Activated CD4-positive, CD25-positive, alpha-beta regulatory T cell treated with anti-CD3 and anti-CD28 coated beads, Interleukin-2, amount 50 U/mL, for 16 hours (primary cell): Measurements from ENCODE around the gene PNRC1.
"Not testable (repeated sequence)": the region's sequence is repeated elsewhere in the genome, so short reads cannot be mapped to it uniquely, and the experiment has no call there.

Source experiments
- DNase-seq: peaks from one replicate; pipeline ENCODE4 v3.0.0-alpha.2; 2020; ENCODE audit warnings: low read depth, low spot score

The PNRC1 gene

GRCh38 chr6:89080281-89081128, at the start of gene PNRC1:
Gene PNRC1, plus strand, starts transcription at chr6:89080751. Its CDS starts 144 bp downstream, at chr6:89080895.
- DNase-seq, result peak; percentile 100

GRCh38 chr6:89032599-89032998, 48.0 kb upstream of the PNRC1 start:
- DNase-seq, result no peak

DNA sequence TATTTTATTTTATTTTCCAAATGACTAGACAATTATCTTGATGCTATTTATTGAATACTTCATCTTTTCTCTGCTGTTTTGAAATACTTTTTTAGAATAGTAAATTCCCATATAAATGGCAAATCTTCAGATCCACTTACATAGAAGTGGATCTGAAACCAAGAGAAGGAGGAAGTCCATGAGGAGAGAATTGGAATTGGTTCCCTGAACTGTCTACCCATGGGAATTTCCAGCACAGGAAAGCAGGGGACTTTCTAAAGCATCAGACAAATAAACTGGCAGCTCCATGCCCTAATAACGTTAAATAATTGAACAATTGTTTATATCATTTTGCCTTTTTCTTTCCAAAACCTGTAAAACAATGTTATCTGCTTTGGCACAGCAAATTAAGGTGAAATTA, 47.1 kb upstream of the PNRC1 start:
- no peak for DNase-seq

DNA sequence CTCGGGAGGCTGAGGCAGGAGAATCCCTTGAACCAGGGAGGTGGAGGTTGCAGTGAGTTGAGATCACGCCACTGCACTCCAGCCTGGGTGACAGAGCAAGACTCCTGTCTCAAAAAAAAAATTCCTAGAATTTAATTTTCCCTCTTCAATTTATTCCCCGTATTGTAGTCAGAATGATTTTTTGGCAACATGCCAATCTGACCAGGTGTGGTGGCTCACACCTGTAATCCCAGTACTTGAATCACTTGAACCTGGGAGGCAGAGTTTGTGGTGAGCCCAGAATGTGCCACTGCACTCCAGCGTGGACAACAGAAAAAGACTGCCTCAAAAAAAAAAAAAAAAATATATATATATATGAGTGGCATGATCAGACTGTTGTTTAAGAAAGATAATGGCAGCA, 46.4 kb upstream of the PNRC1 start:
- not testable (repeated sequence) for DNase-seq

- DNase-seq, result no peak
These were observed 45.8 kb upstream of the PNRC1 start for GRCh38 chr6:89034586-89035251.

GRCh38 chr6:89035252-89036101, 45.1 kb upstream of the PNRC1 start:
- no peak for DNase-seq

- no peak for DNase-seq
These were observed 43.2 kb upstream of the PNRC1 start for GRCh38 chr6:89037141-89037900.

- not testable (repeated sequence) for DNase-seq
These were observed 42.7 kb upstream of the PNRC1 start for GRCh38 chr6:89037901-89038293.

GRCh38 chr6:89042664-89043063, 37.9 kb upstream of the PNRC1 start:
- DNase-seq, result no peak

DNA sequence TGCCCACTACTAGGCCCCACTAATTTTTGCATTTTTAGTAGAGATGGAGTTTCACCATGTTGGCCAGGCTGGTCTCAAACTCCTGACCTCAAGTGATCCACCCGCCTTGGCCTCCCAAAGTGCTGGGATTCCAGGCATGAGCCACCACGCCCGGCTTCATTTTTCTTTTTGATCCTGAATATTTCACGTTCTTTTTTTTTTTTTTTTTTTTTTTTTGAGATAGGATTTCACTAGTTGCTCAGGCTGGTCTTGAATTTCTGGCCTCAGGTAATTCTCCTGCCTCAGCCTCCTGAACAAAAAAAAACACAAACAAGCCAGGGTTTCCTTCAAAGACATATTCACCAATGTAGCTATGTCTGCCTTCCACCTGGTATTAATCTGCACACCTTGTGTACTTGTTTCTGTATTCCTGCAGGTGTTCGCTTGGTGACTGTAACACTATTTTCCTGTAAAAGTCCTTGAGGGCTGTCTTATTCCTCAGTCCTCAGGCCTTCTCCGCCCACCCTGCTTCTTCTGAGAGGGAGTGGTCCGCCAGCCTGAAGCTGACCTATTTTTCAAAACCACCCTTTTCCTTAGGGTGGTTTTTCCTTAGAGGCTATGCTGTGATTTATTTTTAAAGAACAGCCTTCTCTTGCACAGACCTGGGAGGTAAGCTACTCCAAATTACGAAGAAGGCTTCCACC, 36.1 kb upstream of the PNRC1 start:
- no peak for DNase-seq

- no peak for DNase-seq
These were observed 35.6 kb upstream of the PNRC1 start for GRCh38 chr6:89045011-89045387.

DNA sequence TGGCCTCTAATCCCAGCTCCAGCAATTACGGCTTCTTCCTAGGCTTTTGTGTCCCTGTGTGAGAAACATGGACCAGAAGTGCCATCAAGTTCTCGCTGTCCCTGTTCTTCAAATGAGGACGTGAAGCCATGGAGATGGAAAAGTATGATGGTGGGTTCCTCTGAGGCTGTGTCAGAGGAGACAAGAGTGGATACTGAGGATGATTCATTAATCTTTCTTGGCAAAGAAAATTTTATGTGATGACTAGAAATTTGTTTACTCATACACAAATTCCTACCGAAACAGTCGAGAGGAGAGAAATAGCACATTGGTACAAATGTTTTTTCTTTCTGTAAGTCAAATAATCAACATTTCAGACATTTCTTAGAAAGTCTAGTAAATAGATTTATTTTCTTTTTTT, 35.0 kb upstream of the PNRC1 start:
- no peak for DNase-seq

DNA sequence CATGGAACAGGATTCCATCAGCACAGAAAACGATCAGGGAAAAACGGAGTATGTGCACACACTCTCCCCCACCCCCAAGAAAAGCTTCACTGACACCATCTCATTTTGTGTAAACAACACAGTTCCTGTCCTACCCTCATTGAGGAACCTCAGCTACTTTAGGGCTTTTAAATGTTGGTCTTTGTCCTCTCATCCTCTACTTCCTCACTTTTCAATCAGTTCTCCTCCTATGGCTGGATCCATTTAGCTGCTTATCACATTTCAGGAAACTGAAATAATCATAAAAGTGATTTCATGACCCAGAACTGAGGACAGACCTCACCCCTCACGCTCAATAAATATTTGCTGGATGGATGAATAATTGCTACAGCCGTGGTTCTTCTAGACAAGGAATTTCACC, 33.1 kb upstream of the PNRC1 start:
- DNase-seq, result no peak

- DNase-seq, result no peak
These were observed 32.1 kb upstream of the PNRC1 start for GRCh38 chr6:89048288-89048923.

DNA sequence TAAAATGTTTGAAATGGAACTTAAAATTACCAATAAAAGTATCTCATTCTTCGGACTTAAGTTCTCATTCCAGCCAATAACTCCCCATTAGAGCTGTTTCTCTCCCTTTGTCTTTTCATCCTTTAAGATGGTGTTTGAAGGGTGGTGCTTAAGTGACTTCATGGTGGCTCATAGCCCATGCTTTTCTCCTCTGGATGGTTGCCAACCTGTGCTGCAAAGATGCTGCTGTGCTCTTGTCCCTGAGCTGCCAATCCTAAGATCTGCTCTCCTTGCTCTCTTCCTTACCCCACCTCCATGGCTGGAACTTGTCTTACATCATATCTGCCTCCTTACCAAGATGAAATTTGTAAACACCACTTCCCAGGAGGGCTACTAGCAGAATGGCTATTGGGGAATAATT, 31.6 kb upstream of the PNRC1 start:
- DNase-seq, result no peak

- no peak for DNase-seq
These were observed 30.4 kb upstream of the PNRC1 start for GRCh38 chr6:89050155-89050554.

DNA sequence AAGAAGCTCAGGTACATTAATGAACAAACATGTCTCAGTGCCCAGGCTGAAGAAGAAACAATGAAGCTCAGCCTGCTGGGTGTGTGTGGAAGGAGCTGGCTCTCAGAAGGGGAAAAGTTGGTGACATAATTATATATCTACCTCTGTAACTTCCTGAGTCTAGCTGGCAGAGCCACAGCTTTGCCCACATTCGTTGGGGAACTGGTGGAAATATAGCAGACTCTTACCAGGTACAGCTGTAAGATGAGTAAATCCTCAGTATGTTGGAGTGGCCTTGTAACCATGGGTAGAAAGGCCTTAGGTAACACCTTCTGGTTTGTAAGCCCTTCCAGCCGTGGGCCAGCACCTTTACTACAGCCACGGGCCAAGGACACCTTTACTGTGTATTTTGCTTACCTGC, 29.9 kb upstream of the PNRC1 start:
- no peak for DNase-seq

DNA sequence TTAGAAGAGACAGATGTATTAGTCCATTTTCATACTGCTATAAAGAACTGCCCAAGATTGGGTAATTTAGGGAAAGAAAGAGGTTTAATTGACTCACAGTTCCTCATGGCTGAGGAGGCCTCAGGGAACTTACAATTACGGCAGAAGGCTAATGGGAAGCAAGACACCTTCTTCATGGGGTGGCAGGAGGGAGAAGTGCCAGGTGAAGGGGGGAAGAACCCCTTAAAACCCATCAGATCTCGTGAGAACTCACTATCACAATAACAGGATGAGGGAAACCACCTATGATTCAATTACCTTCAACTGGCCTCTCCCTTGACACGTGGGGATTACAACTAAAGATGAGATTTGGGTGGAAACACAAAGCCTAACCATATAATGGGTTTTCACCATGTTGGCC, 28.9 kb upstream of the PNRC1 start:
- DNase-seq, result no peak

DNA sequence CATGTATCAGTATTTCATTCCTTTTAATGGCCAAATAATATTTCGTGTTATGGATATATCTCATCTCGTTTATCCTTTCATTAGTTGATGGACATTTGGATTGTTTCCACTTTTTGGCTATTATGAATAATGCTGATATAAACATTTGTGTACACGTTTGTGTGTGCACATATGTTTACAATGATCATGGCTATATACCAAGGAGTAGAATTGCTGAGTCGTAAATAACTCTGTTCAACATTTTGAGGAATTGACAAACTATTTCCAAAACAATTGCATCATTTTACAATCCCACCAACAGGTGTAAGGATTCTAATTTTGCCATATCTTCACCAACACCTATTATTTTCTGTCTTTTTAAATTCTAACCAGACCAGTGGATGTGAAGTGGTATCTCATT, 26.3 kb upstream of the PNRC1 start:
- no peak for DNase-seq

DNA sequence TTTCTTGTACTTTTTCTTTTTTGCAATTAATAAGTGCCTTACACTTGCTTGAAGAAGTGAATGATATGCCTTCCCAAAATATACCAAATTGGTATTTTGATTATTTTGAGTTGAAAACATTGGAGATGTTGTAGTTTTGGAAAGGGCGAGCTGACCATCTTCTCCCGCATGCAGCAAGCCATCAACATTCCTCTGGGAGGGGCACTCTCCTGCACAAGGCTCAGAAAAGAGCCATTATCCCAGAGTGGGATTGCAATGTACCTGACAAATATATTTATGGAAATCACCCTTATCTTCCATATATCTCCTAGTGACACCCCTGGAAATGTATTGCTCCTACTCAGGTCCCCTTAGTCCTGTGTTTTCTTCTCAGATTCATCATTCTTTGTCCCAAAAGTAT, 22.8 kb upstream of the PNRC1 start:
- no peak for DNase-seq

- no peak for DNase-seq
These were observed 21.9 kb upstream of the PNRC1 start for GRCh38 chr6:89058627-89059026.
